ENCODE data around the gene FAH. TPM values are rescaled to one million over a fixed set of nuclear protein-coding genes. Genes with fewer than 3 reads are reported as not detected.

The FAH gene
- total RNA-seq, 1 experiment from 2014 or later, result 38.0 TPM

- ChIA-PET POLR2A (no interaction called here), CTCF (interaction anchor here (1.2 kb wide), 1 partner anchor 11 kb away, joined by 3 read pairs; no protein-coding TSS in a partner anchor)
- TF ChIP-seq POLR2AphosphoS5 (IDR thresholded peaks at IDR 0.05; ENCODE audit: low read depth, low read length), result no peak
- no peak for TF ChIP-seq REST (IDR thresholded peaks at IDR 0.05; ENCODE audit: insufficient read depth in 1 of 2, low read depth in 2 of 2, low read length in 1 of 2)
- TF ChIP-seq CTCF (IDR thresholded peaks at IDR 0.05), result no peak
- TF ChIP-seq TCF7L2 (IDR thresholded peaks at IDR 0.05; ENCODE audit: low read depth, low read length), result no peak
- no peak for TF ChIP-seq SIN3A (IDR thresholded peaks at IDR 0.05; ENCODE audit: borderline replicate concordance, insufficient read depth, low read depth, low read length)
- no TSS peak for BruUV-seq (replicated peaks)
- Histone ChIP-seq H3K36me3 (ENCODE audit: control insufficient read depth, insufficient read depth, low read length) (no peaks in the 10 kb centered on the region), H3K4me3 (ENCODE audit: low read depth in 2 of 2, low read length in 2 of 2) (peak overlapping the region; percentile 63 to 69; a peak in 3 of 4 replicates), H3K9me3 (ENCODE audit: control insufficient read depth, insufficient read depth, low read depth, low read length) (no peaks in the 10 kb centered on the region), H3K27me3 (ENCODE audit: control insufficient read depth, insufficient read depth, low read length) (no peaks in the 10 kb centered on the region), H3K4me1 (ENCODE audit: control insufficient read depth, insufficient read depth, low read length) (peaks cover 22% of the 10 kb centered on the region), H3K27ac (ENCODE audit: low read length) (peak overlapping the region; percentile 89)
- DNase-seq (ENCODE audit: low read depth, low spot score), result no peak
- intact Hi-C loops (cut with micrococcal nuclease; ENCODE audit: unreplicated experiment) (no loop called here), in situ Hi-C loops (cut with HindIII; ENCODE audit: low pct_unique_long_range_greater_than_20kb, low sequenced_read_pairs) (no loop called here)
- no peak for ATAC-seq
These were observed 1.2 kb upstream of the FAH start for GRCh38 chr15:80151576-80151975.

- POLR2A ChIA-PET, result interaction anchor here (0.6 kb wide), 1 partner anchor 8 kb away, joined by 9 read pairs; no protein-coding TSS in a partner anchor
- ATAC-seq, result peak; percentile 88
- Histone ChIP-seq H3K36me3 (ENCODE audit: control insufficient read depth, insufficient read depth, low read length) (no peaks in the 10 kb centered on the region), H3K27ac (ENCODE audit: low read length) (peak overlapping the region; percentile 89), H3K27me3 (ENCODE audit: control insufficient read depth, insufficient read depth, low read length) (no peaks in the 10 kb centered on the region), H3K4me1 (ENCODE audit: control insufficient read depth, insufficient read depth, low read length) (peaks cover 22% of the 10 kb centered on the region), H3K9me3 (ENCODE audit: control insufficient read depth, insufficient read depth, low read depth, low read length) (no peaks in the 10 kb centered on the region), H3K4me3 (ENCODE audit: low read depth in 2 of 2, low read length in 2 of 2) (peak overlapping the region; percentile 80 to 85)
- CTCF ChIA-PET, result interaction anchor here (0.6 to 1.2 kb wide), 2 partner anchors 10 to 266 kb away, joined by 3 read pairs; no protein-coding TSS in a partner anchor
- no peak for DNase-seq (ENCODE audit: low read depth, low spot score)
- TF ChIP-seq TCF7L2 (IDR thresholded peaks at IDR 0.05; ENCODE audit: low read depth, low read length), result no peak
- TF ChIP-seq CTCF (IDR thresholded peaks at IDR 0.05), result no peak
- no peak for TF ChIP-seq POLR2AphosphoS5 (IDR thresholded peaks at IDR 0.05; ENCODE audit: low read depth, low read length)
- no peak for TF ChIP-seq REST (IDR thresholded peaks at IDR 0.05; ENCODE audit: insufficient read depth in 1 of 2, low read depth in 2 of 2, low read length in 1 of 2)
- intact Hi-C loops (cut with micrococcal nuclease; ENCODE audit: unreplicated experiment), result no loop called here
- BruUV-seq (replicated peaks), result no TSS peak
- in situ Hi-C loops (cut with HindIII; ENCODE audit: low pct_unique_long_range_greater_than_20kb, low sequenced_read_pairs), result no loop called here
These were observed 461 bp upstream of the FAH start for GRCh38 chr15:80152180-80152895.
